ENCODE results near the gene LNPEP.
"Not testable (repeated sequence)": the region's sequence is repeated elsewhere in the genome, so short reads cannot be mapped to it uniquely, and the experiment has no call there.

Gene LNPEP

GRCh38 chr5:96928931-96929708, 6.8 kb upstream of the LNPEP start:
- no peak for DNase-seq (ENCODE audit: extremely low read depth in 1 of 2, low read depth in 1 of 2)

GRCh38 chr5:96930058-96930457, 5.8 kb upstream of the LNPEP start:
- no peak for DNase-seq (ENCODE audit: extremely low read depth in 1 of 2, low read depth in 1 of 2)

- no peak for DNase-seq (ENCODE audit: extremely low read depth in 1 of 2, low read depth in 1 of 2)
Measured at GRCh38 chr5:96930589-96930988, 5.3 kb upstream of the LNPEP start.

GRCh38 chr5:96931037-96931436, 4.8 kb upstream of the LNPEP start:
- DNase-seq (ENCODE audit: extremely low read depth in 1 of 2, low read depth in 1 of 2), result not testable (repeated sequence)

GRCh38 chr5:96931605-96932004, 4.3 kb upstream of the LNPEP start:
- DNase-seq (ENCODE audit: extremely low read depth in 1 of 2, low read depth in 1 of 2), result no peak

GRCh38 chr5:96932026-96932425, 3.9 kb upstream of the LNPEP start:
- DNase-seq (ENCODE audit: extremely low read depth in 1 of 2, low read depth in 1 of 2), result no peak

- no peak for DNase-seq (ENCODE audit: extremely low read depth in 1 of 2, low read depth in 1 of 2)
Measured at GRCh38 chr5:96933764-96934707, 1.8 kb upstream of the LNPEP start.

GRCh38 chr5:96934708-96935558, 947 bp upstream of the LNPEP start:
- peak; percentile 78 to 85 for DNase-seq (ENCODE audit: extremely low read depth in 1 of 2, low read depth in 1 of 2)

- DNase-seq (ENCODE audit: extremely low read depth in 1 of 2, low read depth in 1 of 2), result no peak
Measured at GRCh38 chr5:96936431-96937320, 796 bp downstream of the LNPEP start.

GRCh38 chr5:96940586-96940985, 4.7 kb downstream of the LNPEP start:
- DNase-seq (ENCODE audit: extremely low read depth in 1 of 2, low read depth in 1 of 2), result no peak

GRCh38 chr5:96941140-96941539, 5.3 kb downstream of the LNPEP start:
- DNase-seq (ENCODE audit: extremely low read depth in 1 of 2, low read depth in 1 of 2), result no peak

GRCh38 chr5:96942078-96942477, 6.2 kb downstream of the LNPEP start:
- DNase-seq (ENCODE audit: extremely low read depth in 1 of 2, low read depth in 1 of 2), result no peak

GRCh38 chr5:96942911-96943310, 7.0 kb downstream of the LNPEP start:
- no peak for DNase-seq (ENCODE audit: extremely low read depth in 1 of 2, low read depth in 1 of 2)

- no peak for DNase-seq (ENCODE audit: extremely low read depth in 1 of 2, low read depth in 1 of 2)
Measured at GRCh38 chr5:96943799-96944198, 7.9 kb downstream of the LNPEP start.

GRCh38 chr5:96945144-96945897, 9.4 kb downstream of the LNPEP start:
- DNase-seq (ENCODE audit: extremely low read depth in 1 of 2, low read depth in 1 of 2), result no peak

GRCh38 chr5:96946381-96946780, 10.5 kb downstream of the LNPEP start:
- no peak for DNase-seq (ENCODE audit: extremely low read depth in 1 of 2, low read depth in 1 of 2)

- no peak for DNase-seq (ENCODE audit: extremely low read depth in 1 of 2, low read depth in 1 of 2)
Measured at GRCh38 chr5:96952118-96952750, 16.4 kb downstream of the LNPEP start.

GRCh38 chr5:96952974-96953730, 17.3 kb downstream of the LNPEP start:
- no peak for DNase-seq (ENCODE audit: extremely low read depth in 1 of 2, low read depth in 1 of 2)

All from activated CD8-positive, alpha-beta memory T cell treated with anti-CD3 and anti-CD28 coated beads for 1 hour (primary cell).